ENCODE measurements around the gene LPP. TPM values are rescaled to one million over a fixed set of nuclear protein-coding genes. Genes with fewer than 3 reads are reported as not detected.
A peak's percentile ranks its signal among the peaks of the same experiment; 100 is the strongest.

Gene LPP
- total and polyA plus RNA-seq, 4 donors = 11.1 to 219 (median 66.5) TPM

GRCh38 chr3:188283347-188283746, 129.4 kb downstream of the LPP start:
- no peak for TF ChIP-seq CTCF (IDR thresholded peaks at IDR 0.05; ENCODE audit: control extremely low read depth, extremely low read depth)
- H3K4me1 ChIP-seq (ENCODE audit: control insufficient read depth in 5 of 5, insufficient read depth in 5 of 5, low read length in 5 of 5) = peaks cover 2 to 51% (median 10%) of the 10 kb centered on the region in 5 donors
- no peak overlapping the region for H3K4me3 ChIP-seq
- 57 to 80% methylated on average over 4 of the region's 4 CpGs for WGBS, 2 donors
- no peaks in the 10 kb centered on the region for H3K27me3 ChIP-seq (ENCODE audit: control insufficient read depth in 3 of 3, insufficient read depth in 3 of 3, low read length in 2 of 3)
- H3K36me3 ChIP-seq (ENCODE audit: control insufficient read depth in 4 of 4, insufficient read depth in 4 of 4, low read length in 4 of 4) = no peaks in the 10 kb centered on the region
- DNase-seq (peak in 2 of 3 donors; percentile 20 to 65), ATAC-seq (ENCODE audit: insufficient read depth, low FRiP score) (no peak)
- H3K27ac ChIP-seq (ENCODE audit: low read depth in 1 of 2, low read length in 1 of 2) = peak overlapping the region; percentile 63 to 68
- peak overlapping the region in 1 of 2 donors; percentile 26 for H3K9ac ChIP-seq (ENCODE audit: insufficient read depth in 1 of 2, low read length in 2 of 2)
- H3K9me3 ChIP-seq (ENCODE audit: control insufficient read depth in 4 of 4, insufficient read depth in 3 of 4, low read length in 3 of 4) = no peaks in the 10 kb centered on the region

GRCh38 chr3:188284455-188285212, 130.7 kb downstream of the LPP start:
- TF ChIP-seq CTCF (IDR thresholded peaks at IDR 0.05; ENCODE audit: control extremely low read depth, extremely low read depth) = no peak
- Histone ChIP-seq H3K4me1 (ENCODE audit: control insufficient read depth in 5 of 5, insufficient read depth in 5 of 5, low read length in 5 of 5) (peaks cover 4 to 40% (median 11%) of the 10 kb centered on the region in 5 donors), H3K9ac (ENCODE audit: insufficient read depth in 1 of 2, low read length in 2 of 2) (no peak overlapping the region), H3K4me3 (no peak overlapping the region), H3K27me3 (ENCODE audit: control insufficient read depth in 3 of 3, insufficient read depth in 3 of 3, low read length in 2 of 3) (no peaks in the 10 kb centered on the region), H3K9me3 (ENCODE audit: control insufficient read depth in 4 of 4, insufficient read depth in 3 of 4, low read length in 3 of 4) (no peaks in the 10 kb centered on the region), H3K36me3 (ENCODE audit: control insufficient read depth in 4 of 4, insufficient read depth in 4 of 4, low read length in 4 of 4) (no peaks in the 10 kb centered on the region), H3K27ac (ENCODE audit: low read depth in 1 of 2, low read length in 1 of 2) (peak overlapping the region; percentile 4 to 89)
- no peak for ATAC-seq (ENCODE audit: insufficient read depth, low FRiP score)
- WGBS, 2 donors = 88 to 95% methylated on average over 9 of the region's 9 CpGs
- no peak for DNase-seq

- no peaks in the 10 kb centered on the region for H3K27me3 ChIP-seq (ENCODE audit: control insufficient read depth in 3 of 3, insufficient read depth in 3 of 3, low read length in 2 of 3)
- H3K4me3 ChIP-seq = no peak overlapping the region
- H3K4me1 ChIP-seq (ENCODE audit: control insufficient read depth in 5 of 5, insufficient read depth in 5 of 5, low read length in 5 of 5) = peaks cover 4 to 39% (median 11%) of the 10 kb centered on the region in 5 donors
- H3K9me3 ChIP-seq (ENCODE audit: control insufficient read depth in 4 of 4, insufficient read depth in 3 of 4, low read length in 3 of 4) = no peaks in the 10 kb centered on the region
- H3K9ac ChIP-seq (ENCODE audit: insufficient read depth in 1 of 2, low read length in 2 of 2) = no peak overlapping the region
- WGBS, 2 donors = 36 to 49% methylated on average over 3 of the region's 3 CpGs
- H3K27ac ChIP-seq (ENCODE audit: low read depth in 1 of 2, low read length in 1 of 2) = peak overlapping the region; percentile 54 to 89
- no peak for TF ChIP-seq CTCF (IDR thresholded peaks at IDR 0.05; ENCODE audit: control extremely low read depth, extremely low read depth)
- peak; percentile 62 for ATAC-seq (ENCODE audit: insufficient read depth, low FRiP score)
- DNase-seq = no peak
- H3K36me3 ChIP-seq (ENCODE audit: control insufficient read depth in 4 of 4, insufficient read depth in 4 of 4, low read length in 4 of 4) = peaks cover 0 to 4% (median 0%) of the 10 kb centered on the region in 4 donors
Measured at GRCh38 chr3:188286087-188286513, 132.1 kb downstream of the LPP start.
